ENCODE data around the gene PTGS1. TPM values are rescaled to one million over a fixed set of nuclear protein-coding genes. Genes with fewer than 3 reads are reported as not detected.
"Not testable (repeated sequence)": the region's sequence is repeated elsewhere in the genome, so short reads cannot be mapped to it uniquely, and the experiment has no call there.

PTGS1 gene
- polyA plus RNA-seq (2013, experiment 1 of 2; ENCODE audit: insufficient read length), result 7.8 TPM
- polyA plus RNA-seq (2013, experiment 2 of 2; ENCODE audit: insufficient read length), result 7.0 TPM

GRCh38 chr9:122370869-122371755, at the start of gene PTGS1:
PTGS1 (plus strand) TSS chr9:122371024; CDS start chr9:122371085, 61 bp downstream.
- DNase-seq, result no peak

- no peak for DNase-seq
Observed at GRCh38 chr9:122322553-122322952, 48.3 kb upstream of the PTGS1 start.

GRCh38 chr9:122324665-122325064, 46.2 kb upstream of the PTGS1 start:
- not testable (repeated sequence) for DNase-seq

GRCh38 chr9:122325124-122325523, 45.7 kb upstream of the PTGS1 start:
- DNase-seq, result no peak

- DNase-seq, result no peak
Observed at GRCh38 chr9:122327175-122327574, 43.6 kb upstream of the PTGS1 start.

GRCh38 chr9:122329597-122329996, 41.2 kb upstream of the PTGS1 start:
- no peak for DNase-seq

GRCh38 chr9:122330466-122330865, 40.4 kb upstream of the PTGS1 start:
- DNase-seq, result not testable (repeated sequence)

- no peak for DNase-seq
Observed at GRCh38 chr9:122331523-122331927, 39.3 kb upstream of the PTGS1 start.

GRCh38 chr9:122332083-122332482, 38.7 kb upstream of the PTGS1 start:
- no peak for DNase-seq

GRCh38 chr9:122332644-122333043, 38.2 kb upstream of the PTGS1 start:
- DNase-seq, result no peak

GRCh38 chr9:122333169-122333808, 37.5 kb upstream of the PTGS1 start:
- DNase-seq, result no peak

GRCh38 chr9:122334916-122335315, 35.9 kb upstream of the PTGS1 start:
- no peak for DNase-seq

- no peak for DNase-seq
Observed at GRCh38 chr9:122336189-122336588, 34.6 kb upstream of the PTGS1 start.

GRCh38 chr9:122336866-122337555, 33.8 kb upstream of the PTGS1 start:
- DNase-seq, result no peak

- DNase-seq, result no peak
Observed at GRCh38 chr9:122337556-122337929, 33.3 kb upstream of the PTGS1 start.

GRCh38 chr9:122338536-122338935, 32.3 kb upstream of the PTGS1 start:
- no peak for DNase-seq

- DNase-seq, result no peak
Observed at GRCh38 chr9:122338994-122339393, 31.8 kb upstream of the PTGS1 start.

GRCh38 chr9:122339579-122339978, 31.2 kb upstream of the PTGS1 start:
- no peak for DNase-seq

GRCh38 chr9:122340161-122340560, 30.7 kb upstream of the PTGS1 start:
- no peak for DNase-seq

GRCh38 chr9:122342323-122343050, 28.3 kb upstream of the PTGS1 start:
- DNase-seq, result no peak

- no peak for DNase-seq
Observed at GRCh38 chr9:122346478-122347347, 24.1 kb upstream of the PTGS1 start.

All from fibroblast of skin of abdomen (primary cell).